HS-27A (cell line): ENCODE results near the gene JMJD4.

Source experiments
- DNase-seq: peaks from one replicate; pipeline ENCODE4 v3.0.0-alpha.2; 2012; ENCODE audit warnings: low read depth, missing footprints

Gene JMJD4

DNA sequence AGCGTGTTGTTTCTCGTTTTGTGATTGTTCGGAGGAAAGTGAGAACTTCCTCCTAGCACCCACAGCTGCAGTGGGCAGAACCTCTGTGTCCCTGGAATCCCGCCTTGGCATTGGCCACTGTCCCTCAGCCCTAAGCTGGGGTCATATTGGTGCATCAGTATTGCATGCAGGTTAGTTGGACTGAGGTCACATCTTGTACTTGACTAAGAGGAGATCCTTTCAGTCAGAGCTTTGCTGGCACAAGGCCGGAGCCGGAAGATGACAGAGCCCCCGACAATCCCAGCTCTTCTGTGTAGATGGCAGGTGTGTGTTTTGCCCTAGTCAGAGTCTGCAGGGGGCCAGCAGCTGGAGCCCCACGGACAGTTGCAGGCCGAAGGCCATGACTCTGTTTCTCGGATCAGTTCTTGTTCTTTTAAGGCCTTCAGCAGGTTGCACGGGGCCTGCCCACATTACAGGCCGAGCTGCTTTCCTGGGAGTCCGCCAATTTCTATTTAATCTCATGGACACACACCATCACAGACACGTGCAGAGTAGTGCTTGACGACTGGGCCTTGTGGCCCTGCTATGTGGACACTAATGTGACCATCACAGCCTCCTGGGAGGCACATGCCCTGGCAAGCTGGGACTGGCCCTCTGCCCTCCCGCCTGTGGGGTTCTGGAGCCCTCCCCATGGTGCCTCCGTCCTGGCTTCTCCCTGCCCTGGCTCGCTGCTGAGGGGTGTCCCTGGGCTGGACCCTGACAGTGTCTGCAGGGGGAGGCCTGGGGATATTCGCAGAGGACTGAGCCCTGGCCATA, 15.0 kb upstream of the JMJD4 start:
- DNase-seq, result no peak

DNA sequence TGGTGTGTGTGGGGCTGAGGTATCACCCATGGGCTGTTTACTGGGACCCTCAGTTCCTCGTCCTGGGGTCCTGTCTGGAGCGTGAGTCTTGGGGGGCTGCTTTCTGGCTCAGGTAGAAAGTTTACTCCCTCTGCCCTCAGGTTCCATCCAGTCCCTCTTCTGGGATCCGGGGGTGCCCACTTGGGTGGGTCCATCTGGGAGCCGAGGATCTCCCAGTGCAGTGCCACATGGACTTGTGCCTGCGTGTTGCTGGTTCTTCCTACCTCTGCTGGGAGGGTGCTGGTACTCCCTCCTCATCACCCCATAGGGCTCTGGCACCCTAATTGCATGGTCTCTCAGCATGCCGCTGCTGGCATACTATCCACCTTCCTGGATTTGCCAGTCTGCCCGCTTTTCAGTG, 14.1 kb upstream of the JMJD4 start:
- no peak for DNase-seq

- DNase-seq, result no peak
Measured at GRCh38 chr1:227748496-227749182, 13.5 kb upstream of the JMJD4 start.

- no peak for DNase-seq
Measured at GRCh38 chr1:227747948-227748495, 12.9 kb upstream of the JMJD4 start.

DNA sequence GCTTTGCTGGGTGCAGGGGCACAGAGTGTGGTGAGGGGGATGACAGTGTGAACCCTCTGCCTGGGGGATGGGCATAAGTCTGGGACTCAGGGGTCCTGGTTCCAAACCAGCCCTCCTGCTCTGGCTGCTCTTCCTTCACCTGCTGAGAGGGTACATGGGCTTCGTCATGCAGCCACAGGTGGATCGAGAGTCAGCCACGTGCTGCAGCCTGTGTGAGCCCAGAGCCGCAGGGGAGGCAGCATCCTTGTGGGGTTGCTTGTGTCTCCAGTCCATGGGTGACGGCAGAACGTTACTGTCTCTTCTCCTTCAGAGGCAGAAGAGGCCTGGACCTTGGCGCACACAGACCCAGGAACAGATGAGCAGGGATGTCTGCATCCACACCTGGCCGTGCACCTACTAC, 12.3 kb upstream of the JMJD4 start:
- no peak for DNase-seq

DNA sequence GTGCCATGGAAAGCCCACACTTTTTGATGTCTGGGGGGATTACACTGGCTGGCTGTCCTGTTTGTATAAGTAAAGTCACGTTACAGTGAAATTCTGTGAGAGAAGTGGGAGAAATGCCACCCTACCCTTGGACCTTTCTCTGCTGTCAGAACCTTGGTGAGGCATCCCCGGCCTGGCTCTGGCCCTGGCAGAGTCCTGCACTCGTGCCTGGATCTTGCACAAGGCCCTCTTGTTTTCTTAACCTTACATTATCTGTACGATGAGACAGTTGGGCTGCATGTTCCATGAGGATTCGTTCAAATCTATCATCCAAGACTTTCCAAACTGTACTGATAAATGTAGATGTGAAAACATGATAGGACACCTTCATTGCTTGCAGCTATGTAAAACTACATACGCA, 11.6 kb upstream of the JMJD4 start:
- no peak for DNase-seq

DNA sequence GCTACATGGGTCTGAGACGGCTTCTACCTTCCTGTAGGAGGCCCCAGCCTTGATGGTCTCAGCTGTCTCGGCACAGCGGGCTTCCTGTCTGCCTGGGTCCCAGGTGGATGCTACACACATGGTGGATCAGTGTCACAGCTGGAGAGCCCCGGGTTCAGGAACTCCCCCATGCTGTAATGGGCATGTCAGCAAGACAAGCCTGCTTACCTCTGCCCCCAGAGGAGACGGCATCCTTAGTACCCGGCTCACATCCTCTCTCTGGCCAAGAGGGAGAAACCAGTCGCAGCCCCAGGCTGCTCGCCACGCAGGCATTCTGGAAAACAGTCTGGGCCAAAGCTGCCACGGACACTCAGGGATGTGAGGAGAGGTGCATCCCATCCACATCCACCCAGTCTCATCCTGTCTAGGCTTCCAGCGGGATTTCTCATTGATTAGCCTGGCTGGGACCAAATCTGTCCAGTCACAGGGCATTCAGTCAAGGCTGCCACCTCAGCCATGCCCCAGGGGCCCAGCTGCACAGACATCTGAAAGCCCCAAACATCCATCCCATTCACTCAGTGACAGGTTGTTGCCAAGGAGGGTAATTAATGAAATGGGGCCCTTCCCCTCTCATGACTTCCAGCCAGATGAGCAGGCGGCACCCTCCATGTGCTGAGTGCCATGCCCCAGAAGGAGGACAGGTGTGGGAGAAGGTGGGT, 10.6 kb upstream of the JMJD4 start:
- no peak for DNase-seq

DNA sequence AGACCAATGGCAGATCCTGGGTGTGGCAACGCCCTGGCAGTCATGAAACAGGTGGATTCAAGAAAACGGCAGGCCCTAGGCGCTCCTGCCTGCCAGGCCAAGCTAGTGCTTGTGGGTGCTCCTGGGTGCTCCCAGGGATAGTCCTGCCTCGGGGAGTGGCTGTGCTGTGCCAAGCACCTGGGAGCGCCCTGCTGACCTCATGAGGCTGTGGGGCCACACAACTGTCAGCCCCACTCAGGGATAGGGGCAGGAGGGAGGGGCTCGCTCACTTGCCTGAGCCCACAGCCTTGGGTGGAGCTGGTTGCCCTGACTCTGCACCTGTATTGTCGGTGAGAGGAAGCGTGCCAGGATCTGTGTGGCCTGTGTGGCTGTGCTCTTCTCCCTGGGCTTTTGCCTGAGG, 9.6 kb upstream of the JMJD4 start:
- DNase-seq, result no peak

- DNase-seq, result no peak
Measured at GRCh38 chr1:227742738-227743715, 7.9 kb upstream of the JMJD4 start.

DNA sequence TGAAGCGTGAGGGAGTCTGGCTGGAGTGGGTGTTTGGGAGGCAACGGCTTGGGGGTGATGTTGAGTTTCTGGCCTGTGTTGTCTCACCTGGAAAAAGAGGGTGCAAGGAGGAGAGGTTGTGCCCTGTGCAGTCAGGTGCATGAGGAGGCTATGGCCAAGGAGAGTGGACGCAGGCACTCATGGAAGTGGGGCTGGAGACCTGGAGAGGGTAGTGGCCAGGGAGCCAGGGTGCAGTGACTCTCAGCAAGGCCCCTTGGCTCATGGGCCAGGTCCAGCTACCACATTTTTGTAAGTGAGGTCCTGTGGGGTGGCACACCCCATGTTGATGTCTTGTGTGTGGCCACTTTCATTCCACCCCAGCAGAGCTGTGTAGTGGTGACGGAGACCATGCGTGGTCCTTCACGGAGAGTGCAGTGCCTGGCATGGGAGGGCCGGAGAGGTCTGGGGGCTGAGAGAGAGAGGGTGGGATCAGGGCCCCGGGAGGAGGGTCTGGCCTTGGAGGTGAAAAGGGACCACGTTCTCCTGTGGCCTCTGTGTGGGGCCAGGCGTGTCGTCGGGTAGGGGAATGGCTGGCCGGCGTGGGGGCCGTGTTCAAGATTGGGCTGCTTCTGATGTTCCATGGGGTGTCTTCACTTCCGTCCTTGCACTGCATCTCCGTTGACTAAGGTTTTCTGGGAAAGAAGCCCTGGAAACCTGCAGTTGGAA, 6.2 kb upstream of the JMJD4 start:
- DNase-seq, result no peak

- no peak for DNase-seq
Measured at GRCh38 chr1:227740401-227740960, 5.4 kb upstream of the JMJD4 start.

DNA sequence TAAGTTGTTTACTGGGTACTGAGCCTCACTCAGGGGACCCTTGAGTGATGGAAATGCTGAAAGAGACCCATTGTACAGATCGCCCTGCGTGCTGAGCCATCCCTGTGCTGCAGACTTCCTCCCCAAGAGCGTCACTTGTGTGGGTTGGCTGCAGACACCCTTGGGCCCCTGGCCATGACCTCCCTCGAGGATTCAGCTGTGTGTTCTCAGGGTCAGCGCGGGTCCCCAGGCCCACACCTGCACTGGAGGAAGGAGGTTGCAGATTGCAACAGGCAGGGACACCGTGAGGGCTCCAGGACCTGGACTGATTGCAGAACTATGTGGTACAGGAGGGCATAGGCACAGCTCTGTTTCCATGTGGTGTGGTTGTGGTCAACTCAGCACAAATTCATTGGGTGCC, 4.5 kb upstream of the JMJD4 start:
- no peak for DNase-seq

DNA sequence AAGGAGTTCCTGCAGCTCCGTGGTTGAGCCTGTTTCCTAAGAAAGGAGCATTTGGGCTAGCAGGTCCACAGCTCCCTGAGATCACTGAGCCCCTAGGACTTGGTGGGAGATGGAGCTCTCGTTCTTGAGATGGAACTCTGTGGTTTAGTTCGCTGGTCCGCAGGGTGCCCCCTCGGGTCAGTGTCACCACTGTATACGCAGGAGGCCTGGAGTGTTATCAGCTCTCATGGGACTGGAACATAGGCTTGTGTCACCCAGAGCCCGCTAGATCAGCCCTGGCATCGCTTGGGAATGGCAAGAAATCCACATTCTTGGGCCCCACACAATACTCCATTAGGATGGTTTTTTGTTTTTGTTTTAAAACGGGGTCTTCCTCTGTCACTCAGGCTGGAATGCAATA, 3.7 kb upstream of the JMJD4 start:
- DNase-seq, result no peak

- no peak for DNase-seq
Measured at GRCh38 chr1:227736814-227737432, 1.8 kb upstream of the JMJD4 start.

DNA sequence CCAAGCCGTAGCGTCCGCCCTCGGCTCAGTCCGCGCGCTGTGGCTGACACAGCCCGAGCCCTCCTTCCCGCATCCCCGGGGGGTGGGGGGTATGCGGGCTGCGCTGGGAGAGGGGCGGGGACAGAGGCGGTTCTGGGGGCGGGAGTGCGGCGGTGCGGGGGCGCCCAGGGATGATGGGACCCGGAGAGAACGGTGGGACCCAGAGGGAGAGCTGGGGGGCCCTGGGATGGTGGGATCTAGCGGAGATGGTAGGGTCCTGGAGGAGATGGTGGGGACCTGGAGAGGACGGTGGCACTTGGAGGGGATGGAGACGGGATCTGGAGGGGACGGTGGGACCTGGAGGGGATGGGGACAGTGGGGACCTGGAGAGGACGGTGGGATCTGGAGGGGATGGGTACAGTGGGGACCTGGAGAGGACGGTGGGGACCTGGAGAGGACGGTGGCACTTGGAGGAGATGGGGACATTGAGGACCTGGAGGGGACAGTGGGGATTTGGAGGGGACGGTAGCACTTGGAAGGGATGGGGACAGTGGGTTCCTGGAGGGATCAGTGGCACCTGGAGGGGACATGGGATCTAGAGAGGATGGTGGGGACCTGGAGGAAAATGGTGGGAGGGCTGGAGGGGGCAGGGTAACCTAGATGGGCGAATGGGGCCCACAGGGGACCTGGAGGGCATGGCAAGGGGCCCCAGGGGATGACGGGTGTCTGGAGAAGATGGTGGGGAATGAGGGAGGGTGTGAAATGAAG, 610 bp upstream of the JMJD4 start:
- no peak for DNase-seq

GRCh38 chr1:227734546-227734855, 601 bp downstream of the JMJD4 start:
- no peak for DNase-seq

DNA sequence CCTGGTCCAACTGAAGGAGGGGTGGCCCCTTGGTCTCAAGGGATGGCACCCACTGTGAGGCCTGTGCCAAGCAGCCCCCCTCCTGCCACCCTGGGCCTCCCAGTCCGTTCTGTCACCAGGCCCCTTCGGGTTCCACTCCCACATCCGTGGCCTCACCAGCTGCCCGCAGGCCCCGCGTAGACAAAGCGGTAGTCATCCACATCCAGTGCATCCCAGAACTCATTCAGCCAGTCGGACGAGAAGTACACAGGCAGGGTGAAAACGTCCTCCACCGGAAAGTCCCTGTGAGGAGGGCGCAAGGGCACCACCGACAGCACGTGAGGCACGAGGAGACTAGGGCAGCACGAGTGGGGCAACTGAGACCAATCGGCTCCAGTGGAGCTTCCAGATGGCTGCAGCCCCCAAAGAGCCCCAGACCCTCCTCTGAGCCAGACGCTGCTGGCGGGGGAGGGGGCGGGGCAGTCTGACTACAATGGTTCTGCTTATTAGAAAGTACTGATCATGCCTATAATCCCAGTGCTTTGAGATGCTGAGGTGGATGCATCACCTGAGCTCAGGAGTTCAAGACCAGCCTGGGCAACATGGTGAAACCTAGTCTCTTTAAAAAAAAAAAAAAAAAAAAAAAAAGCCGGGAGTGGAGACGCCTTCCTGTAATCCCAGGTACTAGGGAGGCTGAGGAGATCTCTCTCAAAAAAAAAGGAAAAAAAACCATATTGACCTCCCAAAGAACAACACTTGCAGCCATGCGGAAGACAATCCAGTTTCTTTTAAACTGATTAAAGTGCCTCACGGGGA, 1.2 kb downstream of the JMJD4 start:
- DNase-seq, result no peak

- no peak for DNase-seq
Measured at GRCh38 chr1:227733309-227733705, 1.8 kb downstream of the JMJD4 start.
